Endodermal cell (in vitro differentiated cells): ENCODE data around the gene SEMA3G. TPM values are rescaled to one million over a fixed set of nuclear protein-coding genes. Genes with fewer than 3 reads are reported as not detected.

Source experiments
- DNase-seq: peaks from one replicate; pipeline ENCODE4 v3.0.0-alpha.2; 2017
- H3K27ac ChIP-seq: 2 replicates; pipeline ENCODE4 v1.5.1; 2013; ENCODE audit warnings: mild to moderate bottlenecking, low read depth, low read length, moderate library complexity
- H3K27me3 ChIP-seq: 2 replicates; pipeline ENCODE4 v1.6.1; 2013; ENCODE audit warnings: mild to moderate bottlenecking, low read length, moderate library complexity; ENCODE audit not compliant: insufficient read depth, control insufficient read depth, poor library complexity, severe bottlenecking
- H3K36me3 ChIP-seq: 2 replicates; pipeline ENCODE4 v1.7.0; 2013; ENCODE audit warnings: mild to moderate bottlenecking, low read length, moderate library complexity; ENCODE audit not compliant: control insufficient read depth, insufficient read depth
- H3K4me1 ChIP-seq: one replicate; pipeline ENCODE4 v1.7.0; 2013; ENCODE audit warnings: low read length; ENCODE audit not compliant: control insufficient read depth, insufficient read depth
- H3K4me3 ChIP-seq: 2 replicates; pipeline ENCODE4 v1.5.1; 2013; ENCODE audit warnings: mild to moderate bottlenecking, low read length, moderate library complexity
- H3K9ac ChIP-seq: 2 replicates; pipeline ENCODE4 v1.6.1; 2013; ENCODE audit warnings: mild to moderate bottlenecking, low read length, moderate library complexity; ENCODE audit not compliant: poor library complexity, severe bottlenecking; ENCODE audit errors: extremely low read depth
- H3K9me3 ChIP-seq: 2 replicates; pipeline ENCODE4 v1.6.1; 2013; ENCODE audit warnings: mild to moderate bottlenecking, low read length, moderate library complexity; ENCODE audit not compliant: control insufficient read depth
- H3K27ac Mint-ChIP-seq: 2 replicates; pipeline ENCODE4 v1.8.0; 2020; ENCODE audit warnings: mixed read lengths
- H3K27me3 Mint-ChIP-seq: 2 replicates; pipeline ENCODE4 v1.8.0; 2021; ENCODE audit warnings: mild to moderate bottlenecking, mixed read lengths; ENCODE audit not compliant: insufficient read depth
- H3K36me3 Mint-ChIP-seq: 2 replicates; pipeline ENCODE4 v1.8.0; 2020; ENCODE audit warnings: low read depth, mixed read lengths
- H3K4me1 Mint-ChIP-seq: 2 replicates; pipeline ENCODE4 v1.8.0; 2020; ENCODE audit warnings: mixed read lengths
- H3K4me3 Mint-ChIP-seq: 2 replicates; pipeline ENCODE4 v1.8.0; 2020; ENCODE audit warnings: mild to moderate bottlenecking, moderate library complexity, mixed read lengths
- H3K9me3 Mint-ChIP-seq: 2 replicates; pipeline ENCODE4 v1.8.0; 2020; ENCODE audit warnings: mild to moderate bottlenecking, mixed read lengths
- CTCF ChIP-seq: fragments of 200-600 bp; sonication (generic); conservative IDR thresholded peaks from 2 replicates; pipeline ENCODE4 v1.5.0; 2021; ENCODE audit warnings: antibody characterized with exemption, mild to moderate bottlenecking
- WGBS, 2 experiments: methylation state at CpG; one replicate each; pipeline versions ENCODE4 v1.1.5 to v1.1.7; 2013; ENCODE audit warnings: missing lambda C conversion rate in 2 of 2, mixed read lengths in 1 of 2; ENCODE audit not compliant: insufficient coverage in 1 of 2, insufficient read length in 1 of 2; 5-methylcytosine and 5-hydroxymethylcytosine counted together
- total RNA-seq, 2 donors: library from RNA; stranded (reverse); fragmentation: NEBNext Ultra II Directional in 1 of 2; extraction: Animal tissue kit (Norgen Biotek cat#: 25700) in 1 of 2; gene quantifications; 2 replicates in 1 of 2; 3 replicates in 1 of 2; pipeline ENCODE4 v1.2.1, GENCODE V29; 2021

The SEMA3G gene
- total RNA-seq, 2 donors from 2014 or later = 2.5 to 8.6 TPM

- Mint-ChIP-seq H3K9me3 (no peaks in the 10 kb centered on the region), H3K27me3 (no peaks in the 10 kb centered on the region), H3K4me3 (no peak overlapping the region), H3K36me3 (peaks cover 62% of the 10 kb centered on the region), H3K4me1 (peaks cover 12% of the 10 kb centered on the region), H3K27ac (no peak overlapping the region)
- WGBS, 2 experiments = 89 to 96% methylated on average over 3 to 10 of the region's 10 CpGs
- Histone ChIP-seq H3K9ac (no peak overlapping the region), H3K36me3 (peaks cover 83% of the 10 kb centered on the region), H3K4me1 (no peaks in the 10 kb centered on the region), H3K27ac (no peak overlapping the region), H3K27me3 (no peaks in the 10 kb centered on the region), H3K9me3 (no peaks in the 10 kb centered on the region), H3K4me3 (no peak overlapping the region)
- no peak for TF ChIP-seq CTCF
- DNase-seq = no peak
These were observed 40.5 kb downstream of the SEMA3G start for GRCh38 chr3:52404391-52404790.

DNA sequence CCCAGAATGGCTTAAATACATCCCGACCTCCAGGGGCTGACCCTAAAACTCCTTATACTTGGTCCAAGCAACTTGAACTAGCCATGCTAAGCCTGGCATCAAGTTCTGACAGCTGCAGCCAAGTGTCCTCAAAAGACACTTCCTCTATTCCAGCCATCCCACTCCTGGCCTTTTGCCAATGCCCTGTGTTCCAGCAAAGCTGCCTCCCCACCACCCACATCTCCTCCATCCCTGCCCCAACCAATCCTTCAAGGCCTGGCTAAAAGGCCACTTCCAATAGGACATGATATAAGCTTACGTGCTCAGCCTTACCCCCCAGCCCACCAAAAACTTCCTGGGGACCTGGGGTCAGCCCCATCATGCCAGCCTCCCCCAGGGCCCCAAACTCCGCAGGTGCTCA lies 40.9 kb downstream of the SEMA3G start:
- Histone ChIP-seq H3K27ac (no peak overlapping the region), H3K4me3 (no peak overlapping the region), H3K9me3 (no peaks in the 10 kb centered on the region), H3K27me3 (no peaks in the 10 kb centered on the region), H3K36me3 (peaks cover 83% of the 10 kb centered on the region), H3K9ac (no peak overlapping the region), H3K4me1 (no peaks in the 10 kb centered on the region)
- Mint-ChIP-seq H3K9me3 (no peaks in the 10 kb centered on the region), H3K27me3 (no peaks in the 10 kb centered on the region), H3K36me3 (peaks cover 62% of the 10 kb centered on the region), H3K4me1 (peaks cover 8% of the 10 kb centered on the region), H3K4me3 (no peak overlapping the region), H3K27ac (no peak overlapping the region)
- TF ChIP-seq CTCF = no peak
- 86 to 92% methylated on average over 2 to 3 of the region's 3 CpGs for WGBS, 2 experiments
- no peak for DNase-seq

DNA sequence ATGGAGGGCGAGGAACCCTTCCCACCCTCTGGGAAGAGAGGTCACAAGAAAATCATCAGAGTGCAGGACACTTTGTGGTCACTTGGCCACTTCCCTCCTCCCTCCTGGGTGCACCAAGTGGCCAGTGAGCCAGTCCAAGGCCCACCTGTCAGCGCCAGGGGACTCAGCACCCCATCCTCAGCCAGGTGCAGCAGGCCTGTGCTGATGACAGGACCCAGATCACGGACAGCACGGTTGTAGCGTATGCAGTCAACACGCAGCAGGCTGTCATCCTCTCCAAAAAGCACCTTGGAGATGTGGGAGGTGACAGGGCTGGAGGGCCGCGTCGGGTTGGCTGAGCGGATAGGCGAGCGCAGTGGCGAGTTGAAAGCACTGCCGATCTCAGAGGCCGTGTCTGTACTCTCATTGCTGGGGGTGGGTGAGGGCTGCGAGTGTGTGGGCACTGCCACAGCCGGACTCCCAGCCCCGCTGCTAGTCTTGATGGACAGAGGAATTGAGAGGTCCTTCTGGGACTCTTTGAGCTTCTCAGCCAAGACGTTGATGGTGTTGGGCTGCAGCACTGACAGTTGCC lies 41.5 kb downstream of the SEMA3G start:
- WGBS, 2 experiments = 92 to 99% methylated on average over 10 to 19 of the region's 19 CpGs

More for the DNA sequence above, 41.5 kb downstream of the SEMA3G start:
- DNase-seq = no peak
- Histone ChIP-seq H3K9ac (no peak overlapping the region), H3K27ac (no peak overlapping the region), H3K36me3 (peaks cover 79% of the 10 kb centered on the region), H3K9me3 (no peaks in the 10 kb centered on the region), H3K27me3 (no peaks in the 10 kb centered on the region), H3K4me3 (no peak overlapping the region), H3K4me1 (no peaks in the 10 kb centered on the region)
- TF ChIP-seq CTCF = no peak
- Mint-ChIP-seq H3K9me3 (no peaks in the 10 kb centered on the region), H3K27me3 (no peaks in the 10 kb centered on the region), H3K4me1 (peaks cover 8% of the 10 kb centered on the region), H3K4me3 (no peak overlapping the region), H3K36me3 (peaks cover 59% of the 10 kb centered on the region), H3K27ac (no peak overlapping the region)
